Measurements from ENCODE around the gene CELF5. TPM values are rescaled to one million over a fixed set of nuclear protein-coding genes. Genes with fewer than 3 reads are reported as not detected.

CELF5 gene
- total and polyA plus RNA-seq, 9 of the 15 experiments (the other 6 are each of a cell fraction or from before 2014, with no cell fraction given) = 0.01 to 0.56 (median 0.22) TPM

DNA sequence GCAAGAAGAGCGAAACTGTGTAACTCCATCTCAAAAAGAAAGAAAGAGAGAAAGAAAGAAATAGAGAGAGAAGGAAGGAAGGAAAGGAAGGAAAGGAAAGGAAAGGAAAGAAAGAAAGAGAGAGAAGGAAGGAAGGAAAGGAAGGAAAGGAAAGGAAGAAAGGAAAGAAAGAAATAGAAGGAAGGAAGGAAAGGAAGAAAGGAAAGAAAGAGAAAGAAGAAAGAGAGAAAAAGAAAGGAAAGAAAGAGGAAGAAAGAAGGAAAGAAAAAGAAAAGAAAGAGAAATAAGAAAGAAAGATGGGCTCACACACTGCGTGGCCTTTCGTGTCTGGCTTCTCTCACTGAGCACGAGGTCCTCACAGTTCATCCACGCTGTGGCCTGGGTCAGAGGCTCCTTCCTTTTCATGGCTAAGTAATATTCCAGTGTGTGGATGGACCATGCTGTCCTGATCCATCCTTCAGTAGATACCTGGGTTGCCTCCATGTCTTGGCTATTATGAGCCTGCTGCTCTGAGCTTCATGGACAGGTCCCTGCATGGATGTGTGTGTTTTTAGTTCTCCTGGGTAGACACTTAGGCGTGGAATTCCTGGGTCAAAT, 74.5 kb downstream of the CELF5 start:
- in situ Hi-C loops (cut with MboI) (loop anchor here (10.0 kb wide), 1 partner anchor 406 kb away; the partner anchor contains the start of genes PIP5K1C and TJP3), intact Hi-C loops (cut with micrococcal nuclease) (no loop called here)
- FAIRE-seq (no peak), ATAC-seq (no peak), DNase-seq (ENCODE audit: extremely low read depth in 1 of 4, low spot score in 3 of 4) (no peak)
- WGBS (ENCODE audit: insufficient coverage, low coverage, missing lambda C conversion rate) = 5% methylated on average over 6 of the region's 6 CpGs
- Histone ChIP-seq H3K27ac (ENCODE audit: extremely low read depth, low read depth, low read length) (no peak overlapping the region), H3K9me1 (ENCODE audit: control insufficient read depth, insufficient read depth, low read length) (no peaks in the 10 kb centered on the region), H3K9ac (ENCODE audit: insufficient read depth in 1 of 2, low read depth in 2 of 2, low read length in 2 of 2) (no peak overlapping the region), H3K79me2 (ENCODE audit: control insufficient read depth, insufficient read depth, low read length) (no peaks in the 10 kb centered on the region), H3K9me3 (replicated peaks; ENCODE audit: control insufficient read depth, insufficient read depth, low read depth, low read length) (peaks cover 4% of the 10 kb centered on the region; the same call in 1 of the 2 replicates), H2AFZ (ENCODE audit: low read depth, low read length) (no peak overlapping the region), H3K27me3 (ENCODE audit: control insufficient read depth in 2 of 2, insufficient read depth in 2 of 2, low read length in 2 of 2) (peaks cover 2 to 19% of the 10 kb centered on the region in 2 experiments; a peak in 3 of 5 replicates), H3K4me3 (no peak overlapping the region), H4K20me1 (replicated peaks; ENCODE audit: control insufficient read depth, insufficient read depth, low read length) (peaks cover 2% of the 10 kb centered on the region; the same call in 1 of the 2 replicates), H3K4me1 (replicated peaks in 1 of 2; ENCODE audit: control insufficient read depth in 2 of 2, insufficient read depth in 2 of 2, low read length in 2 of 2) (peaks cover 0 to 8% of the 10 kb centered on the region in 2 experiments; a peak in 2 of 5 replicates), H3K36me3 (ENCODE audit: control insufficient read depth, insufficient read depth, low read length) (no peaks in the 10 kb centered on the region), H3K4me2 (ENCODE audit: insufficient read depth, low read length) (no peak overlapping the region)
- no TSS peak for BruUV-seq (replicated peaks)
- CTCF ChIA-PET (ENCODE audit: low intra/inter-chr PET ratio) = no interaction called here
- POLR2A ChIA-PET = interaction anchor here (0.9 to 1.1 kb wide), 2 partner anchors 14 to 349 kb away, joined by 3 to 4 read pairs; no protein-coding TSS in a partner anchor
- TF ChIP-seq, protein P1, sequence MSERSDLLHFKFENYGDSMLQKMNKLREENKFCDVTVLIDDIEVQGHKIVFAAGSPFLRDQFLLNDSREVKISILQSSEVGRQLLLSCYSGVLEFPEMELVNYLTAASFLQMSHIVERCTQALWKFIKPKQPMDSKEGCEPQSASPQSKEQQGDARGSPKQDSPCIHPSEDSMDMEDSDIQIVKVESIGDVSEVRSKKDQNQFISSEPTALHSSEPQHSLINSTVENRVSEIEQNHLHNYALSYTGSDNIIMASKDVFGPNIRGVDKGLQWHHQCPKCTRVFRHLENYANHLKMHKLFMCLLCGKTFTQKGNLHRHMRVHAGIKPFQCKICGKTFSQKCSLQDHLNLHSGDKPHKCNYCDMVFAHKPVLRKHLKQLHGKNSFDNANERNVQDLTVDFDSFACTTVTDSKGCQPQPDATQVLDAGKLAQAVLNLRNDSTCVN (CRISPR knock-in tag; IDR thresholded peaks at IDR 0.05) = no peak
- TF ChIP-seq, protein P2, sequence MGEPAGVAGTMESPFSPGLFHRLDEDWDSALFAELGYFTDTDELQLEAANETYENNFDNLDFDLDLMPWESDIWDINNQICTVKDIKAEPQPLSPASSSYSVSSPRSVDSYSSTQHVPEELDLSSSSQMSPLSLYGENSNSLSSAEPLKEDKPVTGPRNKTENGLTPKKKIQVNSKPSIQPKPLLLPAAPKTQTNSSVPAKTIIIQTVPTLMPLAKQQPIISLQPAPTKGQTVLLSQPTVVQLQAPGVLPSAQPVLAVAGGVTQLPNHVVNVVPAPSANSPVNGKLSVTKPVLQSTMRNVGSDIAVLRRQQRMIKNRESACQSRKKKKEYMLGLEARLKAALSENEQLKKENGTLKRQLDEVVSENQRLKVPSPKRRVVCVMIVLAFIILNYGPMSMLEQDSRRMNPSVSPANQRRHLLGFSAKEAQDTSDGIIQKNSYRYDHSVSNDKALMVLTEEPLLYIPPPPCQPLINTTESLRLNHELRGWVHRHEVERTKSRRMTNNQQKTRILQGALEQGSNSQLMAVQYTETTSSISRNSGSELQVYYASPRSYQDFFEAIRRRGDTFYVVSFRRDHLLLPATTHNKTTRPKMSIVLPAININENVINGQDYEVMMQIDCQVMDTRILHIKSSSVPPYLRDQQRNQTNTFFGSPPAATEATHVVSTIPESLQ (CRISPR knock-in tag; IDR thresholded peaks at IDR 0.05) = no peak
- TF ChIP-seq CCAR2 (IDR thresholded peaks at IDR 0.05; ENCODE audit: low read depth, low read length) = no peak
- no peak for TF ChIP-seq TSC22D4 (tag; IDR thresholded peaks at IDR 0.05)
- no peak for TF ChIP-seq ZFX (CRISPR knock-in tag; IDR thresholded peaks at IDR 0.05)
- no peak for TF ChIP-seq CHD2 (IDR thresholded peaks at IDR 0.05; ENCODE audit: low read depth, low read length)
- no peak for TF ChIP-seq ZNF274 (IDR thresholded peaks at IDR 0.05; ENCODE audit: borderline replicate concordance, low read depth, low read length)
- no peak for TF ChIP-seq U2AF2 (optimal IDR thresholded peaks at IDR 0.05; ENCODE audit: low read depth, low read length)
- no peak for TF ChIP-seq CREBBP (IDR thresholded peaks at IDR 0.05; ENCODE audit: low read depth, low read length)
- no peak for TF ChIP-seq KAT7 (CRISPR knock-in tag; IDR thresholded peaks at IDR 0.05; ENCODE audit: borderline replicate concordance)
- no peak for TF ChIP-seq TOE1 (IDR thresholded peaks at IDR 0.05; ENCODE audit: borderline replicate concordance)
- no peak for TF ChIP-seq TOE1 (CRISPR knock-in tag; IDR thresholded peaks at IDR 0.05; ENCODE audit: borderline replicate concordance, low read depth)
- no peak for TF ChIP-seq DIDO1 (tag; IDR thresholded peaks at IDR 0.05; ENCODE audit: low read depth)
- TF ChIP-seq TEAD2 (tag; IDR thresholded peaks at IDR 0.05) = no peak
- TF ChIP-seq, protein P3, sequence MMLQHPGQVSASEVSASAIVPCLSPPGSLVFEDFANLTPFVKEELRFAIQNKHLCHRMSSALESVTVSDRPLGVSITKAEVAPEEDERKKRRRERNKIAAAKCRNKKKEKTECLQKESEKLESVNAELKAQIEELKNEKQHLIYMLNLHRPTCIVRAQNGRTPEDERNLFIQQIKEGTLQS (IDR thresholded peaks at IDR 0.05) = no peak
- TF ChIP-seq, protein P3 (CRISPR knock-in tag; conservative IDR thresholded peaks at IDR 0.05) = no peak
- TF ChIP-seq, protein P4, sequence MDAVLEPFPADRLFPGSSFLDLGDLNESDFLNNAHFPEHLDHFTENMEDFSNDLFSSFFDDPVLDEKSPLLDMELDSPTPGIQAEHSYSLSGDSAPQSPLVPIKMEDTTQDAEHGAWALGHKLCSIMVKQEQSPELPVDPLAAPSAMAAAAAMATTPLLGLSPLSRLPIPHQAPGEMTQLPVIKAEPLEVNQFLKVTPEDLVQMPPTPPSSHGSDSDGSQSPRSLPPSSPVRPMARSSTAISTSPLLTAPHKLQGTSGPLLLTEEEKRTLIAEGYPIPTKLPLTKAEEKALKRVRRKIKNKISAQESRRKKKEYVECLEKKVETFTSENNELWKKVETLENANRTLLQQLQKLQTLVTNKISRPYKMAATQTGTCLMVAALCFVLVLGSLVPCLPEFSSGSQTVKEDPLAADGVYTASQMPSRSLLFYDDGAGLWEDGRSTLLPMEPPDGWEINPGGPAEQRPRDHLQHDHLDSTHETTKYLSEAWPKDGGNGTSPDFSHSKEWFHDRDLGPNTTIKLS (IDR thresholded peaks at IDR 0.05; ENCODE audit: borderline replicate concordance, low read depth) = no peak

All from K562 (cell line).